Stomach smooth muscle (tissue), 2 donors: ENCODE data around the gene GAS5.

Experiments used
- H3K27ac ChIP-seq: one replicate; pipeline ENCODE4 v1.7.0; 2013; ENCODE audit warnings: mild to moderate bottlenecking, low read length, inconsistent platforms
- H3K27me3 ChIP-seq, 2 donors: one replicate each; pipeline ENCODE4 v1.7.0; 2013; ENCODE audit warnings: low read length in 2 of 2; ENCODE audit not compliant: insufficient read depth in 2 of 2, control insufficient read depth in 1 of 2
- H3K36me3 ChIP-seq, 2 donors: one replicate each; pipeline ENCODE4 v1.7.0; 2013; ENCODE audit warnings: low read length in 2 of 2; ENCODE audit not compliant: control insufficient read depth in 2 of 2, insufficient read depth in 2 of 2
- H3K4me1 ChIP-seq: one replicate; pipeline ENCODE4 v1.7.0; 2013; ENCODE audit warnings: low read length; ENCODE audit not compliant: control insufficient read depth, insufficient read depth
- H3K4me3 ChIP-seq, 2 donors: one replicate each; pipeline ENCODE4 v1.7.0; 2013; ENCODE audit warnings: low read length in 2 of 2
- H3K9ac ChIP-seq, 2 donors: one replicate each; pipeline ENCODE4 v1.7.0; 2013; ENCODE audit warnings: low read length in 2 of 2, mild to moderate bottlenecking in 1 of 2
- H3K9me3 ChIP-seq, 2 donors: one replicate each; pipeline ENCODE4 v1.7.0; 2013; ENCODE audit warnings: low read length in 2 of 2; ENCODE audit not compliant: control insufficient read depth in 2 of 2
- donor health status: healthy.
- donor health status: Pancreatic carcinoma.

The GAS5 gene

GRCh38 chr1:173867753-173868265, at the start of gene GAS5:
TSS of gene GAS5 (minus strand) at chr1:173867989.
- peak within 1 kb of the TSS; percentile 90 for H3K27ac ChIP-seq
- H3K27me3 ChIP-seq, result no peaks in the 10 kb centered on the region

GRCh38 chr1:173917149-173917548, 49.4 kb upstream of the GAS5 start, which contains the start of gene SERPINC1:
TSS of gene SERPINC1 (minus strand) at chr1:173917327. CDS start at chr1:173917259, 68 bp downstream.
- no peak within 1 kb of the TSS for H3K9ac ChIP-seq
- no peaks in the 10 kb centered on the region for H3K4me1 ChIP-seq
- peaks cover 0 to 5% of the 10 kb centered on the region in 2 donors for H3K9me3 ChIP-seq
- no peak within 1 kb of the TSS for H3K27ac ChIP-seq
- H3K36me3 ChIP-seq, result no peaks in the 10 kb centered on the region
- H3K4me3 ChIP-seq, result no peak within 1 kb of the TSS
- H3K27me3 ChIP-seq, result no peaks in the 10 kb centered on the region

More at GRCh38 chr1:173867753-173868265, at the start of gene GAS5:
- Histone ChIP-seq H3K9me3 (no peaks in the 10 kb centered on the region), H3K4me1 (peaks cover 6% of the 10 kb centered on the region), H3K4me3 (peak within 1 kb of the TSS; percentile 92 to 99), H3K9ac (peak within 1 kb of the TSS; percentile 73 to 80), H3K36me3 (peaks cover 34% of the 10 kb centered on the region in 2 donors)

GRCh38 chr1:173916667-173917066, 48.9 kb upstream of the GAS5 start:
- no peak overlapping the region for H3K27ac ChIP-seq
- H3K36me3 ChIP-seq, result no peaks in the 10 kb centered on the region
- no peaks in the 10 kb centered on the region for H3K4me1 ChIP-seq
- peaks cover 0 to 5% of the 10 kb centered on the region in 2 donors for H3K9me3 ChIP-seq
- no peak overlapping the region for H3K4me3 ChIP-seq
- no peaks in the 10 kb centered on the region for H3K27me3 ChIP-seq
- H3K9ac ChIP-seq, result no peak overlapping the region

GRCh38 chr1:173915596-173915995, 47.8 kb upstream of the GAS5 start:
- peaks cover 0 to 5% of the 10 kb centered on the region in 2 donors for H3K9me3 ChIP-seq
- no peak overlapping the region for H3K4me3 ChIP-seq
- no peaks in the 10 kb centered on the region for H3K4me1 ChIP-seq
- H3K36me3 ChIP-seq, result no peaks in the 10 kb centered on the region
- no peaks in the 10 kb centered on the region for H3K27me3 ChIP-seq
- H3K27ac ChIP-seq, result no peak overlapping the region
- H3K9ac ChIP-seq, result no peak overlapping the region

- Histone ChIP-seq H3K4me1 (no peaks in the 10 kb centered on the region), H3K4me3 (no peak overlapping the region), H3K36me3 (peaks cover 0 to 1% of the 10 kb centered on the region in 2 donors), H3K27ac (no peak overlapping the region), H3K9me3 (peaks cover 0 to 5% of the 10 kb centered on the region in 2 donors), H3K9ac (no peak overlapping the region), H3K27me3 (no peaks in the 10 kb centered on the region)
Measured at GRCh38 chr1:173914366-173914871, 46.6 kb upstream of the GAS5 start.

- Histone ChIP-seq H3K9me3 (peaks cover 0 to 5% of the 10 kb centered on the region in 2 donors), H3K4me1 (no peaks in the 10 kb centered on the region), H3K27ac (no peak overlapping the region), H3K4me3 (no peak overlapping the region), H3K9ac (no peak overlapping the region), H3K27me3 (no peaks in the 10 kb centered on the region), H3K36me3 (peaks cover 0 to 2% of the 10 kb centered on the region in 2 donors)
Measured at GRCh38 chr1:173913111-173913510, 45.3 kb upstream of the GAS5 start.

GRCh38 chr1:173903827-173904531, 36.2 kb upstream of the GAS5 start:
- no peak overlapping the region for H3K27ac ChIP-seq
- no peak overlapping the region for H3K9ac ChIP-seq
- H3K9me3 ChIP-seq, result no peaks in the 10 kb centered on the region
- H3K4me1 ChIP-seq, result no peaks in the 10 kb centered on the region
- H3K4me3 ChIP-seq, result no peak overlapping the region
- no peaks in the 10 kb centered on the region for H3K27me3 ChIP-seq
- H3K36me3 ChIP-seq, result peaks cover 0 to 2% of the 10 kb centered on the region in 2 donors

GRCh38 chr1:173900992-173901391, 33.2 kb upstream of the GAS5 start:
- H3K27ac ChIP-seq, result no peak overlapping the region
- H3K9me3 ChIP-seq, result no peaks in the 10 kb centered on the region
- H3K36me3 ChIP-seq, result no peaks in the 10 kb centered on the region
- no peak overlapping the region for H3K9ac ChIP-seq
- no peak overlapping the region for H3K4me3 ChIP-seq
- H3K4me1 ChIP-seq, result no peaks in the 10 kb centered on the region
- no peaks in the 10 kb centered on the region for H3K27me3 ChIP-seq

GRCh38 chr1:173900427-173900826, 32.6 kb upstream of the GAS5 start:
- Histone ChIP-seq H3K9me3 (no peaks in the 10 kb centered on the region), H3K4me1 (no peaks in the 10 kb centered on the region), H3K9ac (no peak overlapping the region), H3K4me3 (no peak overlapping the region), H3K27ac (no peak overlapping the region), H3K27me3 (no peaks in the 10 kb centered on the region), H3K36me3 (no peaks in the 10 kb centered on the region)

- no peaks in the 10 kb centered on the region for H3K27me3 ChIP-seq
- H3K4me1 ChIP-seq, result no peaks in the 10 kb centered on the region
- H3K9me3 ChIP-seq, result no peaks in the 10 kb centered on the region
- no peak overlapping the region for H3K9ac ChIP-seq
- H3K27ac ChIP-seq, result no peak overlapping the region
- H3K4me3 ChIP-seq, result no peak overlapping the region
- H3K36me3 ChIP-seq, result no peaks in the 10 kb centered on the region
Measured at GRCh38 chr1:173894189-173894588, 26.4 kb upstream of the GAS5 start.

GRCh38 chr1:173893611-173894010, 25.8 kb upstream of the GAS5 start:
- H3K27me3 ChIP-seq, result no peaks in the 10 kb centered on the region
- no peaks in the 10 kb centered on the region for H3K36me3 ChIP-seq
- no peak overlapping the region for H3K4me3 ChIP-seq
- no peak overlapping the region for H3K27ac ChIP-seq
- no peak overlapping the region for H3K9ac ChIP-seq
- H3K4me1 ChIP-seq, result no peaks in the 10 kb centered on the region
- H3K9me3 ChIP-seq, result no peaks in the 10 kb centered on the region
